Measurements from ENCODE around the gene S1PR1.

GRCh38 chr1:101187297-101187696, 49.5 kb upstream of the S1PR1 start:
- TF ChIP-seq POLR2AphosphoS5 (IDR thresholded peaks at IDR 0.05; ENCODE audit: borderline replicate concordance, low read depth, low read length) = no peak
- TF ChIP-seq EZH2 (IDR thresholded peaks at IDR 0.05) = no peak

Data from SK-N-MC (cell line).